ENCODE data around the gene RAD51B. TPM values are rescaled to one million over a fixed set of nuclear protein-coding genes. Genes with fewer than 3 reads are reported as not detected.

The RAD51B gene
- total and polyA plus RNA-seq, 4 experiments from 2014 or later: 22.0 to 35.7 (median 31.4) TPM

GRCh38 chr14:68513838-68514607 lies 694.4 kb downstream of the RAD51B start:
- H3K36me3 Mint-ChIP-seq: no peaks in the 10 kb centered on the region
- H3K27ac Mint-ChIP-seq: peak overlapping the region in 3 of 7 donors; percentile 42 to 70 (median 47)
- peak overlapping the region in 1 of 8 donors; percentile 4 for H3K4me3 Mint-ChIP-seq

GRCh38 chr14:68514608-68515194 lies 695.1 kb downstream of the RAD51B start:
- POLR2A ChIA-PET (ENCODE audit: partially characterized antibody): no interaction called here
- Histone ChIP-seq H3K9me3 (ENCODE audit: control insufficient read depth in 1 of 2, low read length in 2 of 2) (no peaks in the 10 kb centered on the region), H3K4me1 (ENCODE audit: insufficient read depth, low read length) (peaks cover 23% of the 10 kb centered on the region), H3K27me3 (ENCODE audit: insufficient read depth, low read length) (no peaks in the 10 kb centered on the region), H3K36me3 (ENCODE audit: insufficient read depth, low read length) (no peaks in the 10 kb centered on the region), H3K4me3 (ENCODE audit: low read length in 2 of 2) (no peak overlapping the region), H3K27ac (ENCODE audit: low read depth, low read length) (no peak overlapping the region)
- Mint-ChIP-seq H3K27me3 (no peaks in the 10 kb centered on the region), H3K4me3 (no peak overlapping the region), H3K27ac (no peak overlapping the region), H3K4me1 (peaks cover 9 to 27% (median 19%) of the 10 kb centered on the region in 4 donors), H3K9me3 (no peaks in the 10 kb centered on the region), H3K36me3 (no peaks in the 10 kb centered on the region)
- DNase-seq: no peak
- intact Hi-C loops (cut with micrococcal nuclease): no loop called here
- CTCF ChIA-PET (ENCODE audit: partially characterized antibody): interaction anchor here (1.4 kb wide), 1 partner anchor 196 kb away, joined by 3 read pairs; no protein-coding TSS in a partner anchor

More at GRCh38 chr14:68513838-68514607, 694.4 kb downstream of the RAD51B start:
- intact Hi-C loops (cut with micrococcal nuclease): no loop called here
- Mint-ChIP-seq H3K9me3 (no peaks in the 10 kb centered on the region), H3K27me3 (no peaks in the 10 kb centered on the region), H3K4me1 (peaks cover 10 to 32% (median 17%) of the 10 kb centered on the region in 4 donors)
- Histone ChIP-seq H3K4me3 (ENCODE audit: low read length in 2 of 2) (no peak overlapping the region), H3K27ac (ENCODE audit: low read depth, low read length) (no peak overlapping the region), H3K36me3 (ENCODE audit: insufficient read depth, low read length) (no peaks in the 10 kb centered on the region), H3K27me3 (ENCODE audit: insufficient read depth, low read length) (no peaks in the 10 kb centered on the region), H3K4me1 (ENCODE audit: insufficient read depth, low read length) (peaks cover 25% of the 10 kb centered on the region), H3K9me3 (ENCODE audit: control insufficient read depth in 1 of 2, low read length in 2 of 2) (no peaks in the 10 kb centered on the region)
- no peak for DNase-seq
- POLR2A ChIA-PET (ENCODE audit: partially characterized antibody): interaction anchor here (0.9 to 1.4 kb wide), 3 partner anchors 171 to 302 kb away, joined by 3 to 5 read pairs (median 4); no protein-coding TSS in a partner anchor
- CTCF ChIA-PET (ENCODE audit: partially characterized antibody): interaction anchor here (1.4 kb wide), 1 partner anchor 196 kb away, joined by 3 read pairs; no protein-coding TSS in a partner anchor

- peaks cover 7 to 25% (median 16%) of the 10 kb centered on the region in 4 donors for H3K4me1 Mint-ChIP-seq
- H3K27ac ChIP-seq (ENCODE audit: low read depth, low read length): no peak overlapping the region
- POLR2A ChIA-PET (ENCODE audit: partially characterized antibody): no interaction called here
Observed at GRCh38 chr14:68516342-68516741, 696.8 kb downstream of the RAD51B start.

DNA sequence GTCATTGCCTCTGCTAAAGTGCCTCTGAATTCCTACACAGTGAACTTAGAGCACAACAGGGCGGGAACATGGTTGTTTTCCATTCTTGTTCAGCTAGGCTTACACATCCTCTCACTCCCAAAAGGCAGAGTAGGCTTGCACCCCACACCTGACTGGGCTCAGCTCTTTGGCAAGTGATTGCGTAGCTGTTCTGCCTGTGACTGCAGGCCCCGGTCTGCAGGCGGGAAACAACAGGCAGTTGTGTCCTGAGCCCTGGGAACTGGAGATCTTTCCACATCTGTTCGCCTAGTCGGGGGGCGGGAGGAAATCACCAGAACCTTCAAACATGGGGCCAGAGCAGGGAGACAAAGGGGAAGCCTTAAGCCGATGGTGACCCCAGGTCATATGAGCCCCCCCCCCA lies 698.6 kb downstream of the RAD51B start:
- Histone ChIP-seq H3K9me3 (ENCODE audit: control insufficient read depth in 1 of 2, low read length in 2 of 2) (no peaks in the 10 kb centered on the region), H3K27ac (ENCODE audit: low read depth, low read length) (no peak overlapping the region), H3K36me3 (ENCODE audit: insufficient read depth, low read length) (no peaks in the 10 kb centered on the region), H3K4me3 (ENCODE audit: low read length in 2 of 2) (no peak overlapping the region), H3K4me1 (ENCODE audit: insufficient read depth, low read length) (peaks cover 10% of the 10 kb centered on the region), H3K27me3 (ENCODE audit: insufficient read depth, low read length) (no peaks in the 10 kb centered on the region)
- H3K9me3 Mint-ChIP-seq: no peaks in the 10 kb centered on the region
- H3K27me3 Mint-ChIP-seq: no peaks in the 10 kb centered on the region
- ChIA-PET POLR2A (ENCODE audit: partially characterized antibody) (interaction anchor here (2.2 to 3.2 kb wide), 2 partner anchors 11 to 274 kb away, joined by 5 to 22 read pairs; no protein-coding TSS in a partner anchor), CTCF (ENCODE audit: partially characterized antibody) (interaction anchor here (1.2 to 3.8 kb wide), 2 partner anchors 8 to 11 kb away, joined by 3 to 20 read pairs; no protein-coding TSS in a partner anchor)
- H3K4me1 Mint-ChIP-seq: peaks cover 2 to 15% (median 8%) of the 10 kb centered on the region in 4 donors
- no peak overlapping the region for H3K27ac Mint-ChIP-seq
- no peaks in the 10 kb centered on the region for H3K36me3 Mint-ChIP-seq
- H3K4me3 Mint-ChIP-seq: no peak overlapping the region
- DNase-seq: no peak
- intact Hi-C loops (cut with micrococcal nuclease): no loop called here

More at GRCh38 chr14:68516342-68516741, 696.8 kb downstream of the RAD51B start:
- Histone ChIP-seq H3K4me3 (ENCODE audit: low read length in 2 of 2) (no peak overlapping the region), H3K36me3 (ENCODE audit: insufficient read depth, low read length) (no peaks in the 10 kb centered on the region), H3K4me1 (ENCODE audit: insufficient read depth, low read length) (peaks cover 23% of the 10 kb centered on the region), H3K9me3 (ENCODE audit: control insufficient read depth in 1 of 2, low read length in 2 of 2) (no peaks in the 10 kb centered on the region), H3K27me3 (ENCODE audit: insufficient read depth, low read length) (no peaks in the 10 kb centered on the region)
- intact Hi-C loops (cut with micrococcal nuclease): no loop called here
- Mint-ChIP-seq H3K36me3 (no peaks in the 10 kb centered on the region), H3K27ac (no peak overlapping the region), H3K9me3 (no peaks in the 10 kb centered on the region), H3K27me3 (no peaks in the 10 kb centered on the region), H3K4me3 (no peak overlapping the region)
- DNase-seq: no peak
- CTCF ChIA-PET (ENCODE audit: partially characterized antibody): interaction anchor here (3.8 kb wide), 1 partner anchor 10 kb away, joined by 20 read pairs; no protein-coding TSS in a partner anchor

DNA sequence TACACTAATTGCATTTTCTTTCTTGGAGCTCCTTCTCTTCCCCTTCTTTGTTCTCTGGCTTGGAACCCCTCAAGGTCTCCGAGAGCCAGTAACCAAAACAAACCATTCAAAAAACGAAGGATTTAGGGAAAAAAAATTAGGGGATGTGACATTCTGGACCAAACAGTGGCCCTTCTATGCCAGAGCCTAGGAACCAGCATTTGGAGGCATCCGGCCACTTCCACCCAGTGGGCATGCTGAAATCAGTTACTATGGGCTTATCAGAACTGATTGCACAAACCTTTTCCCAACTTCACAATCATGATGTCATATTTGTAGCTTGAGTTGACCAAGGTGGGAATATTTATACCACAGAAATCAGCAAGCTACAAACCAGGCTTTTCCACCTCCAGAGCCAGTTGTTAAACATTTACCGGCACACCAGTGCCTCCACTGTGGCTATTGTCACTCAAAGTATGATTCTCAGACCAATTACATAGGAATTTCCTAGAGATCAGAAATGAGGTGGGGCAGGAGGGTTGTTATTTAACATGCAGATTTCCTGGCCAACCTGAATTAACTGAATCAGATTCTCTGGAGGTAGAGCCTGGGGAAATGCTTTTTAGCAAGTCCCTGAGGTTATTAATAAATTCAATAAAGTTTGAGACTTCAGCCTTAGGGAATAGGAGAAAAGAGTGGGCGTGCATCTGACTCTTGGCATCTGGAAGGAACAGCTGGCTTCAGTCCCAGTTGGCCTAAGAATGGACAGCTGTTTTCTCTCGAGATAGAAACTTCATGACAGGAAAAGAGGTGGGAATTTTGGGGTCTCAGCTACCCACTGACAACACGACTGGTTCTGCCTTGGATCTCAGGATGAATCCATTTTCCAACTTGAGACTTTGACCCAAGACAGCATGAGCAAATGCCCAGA lies 699.4 kb downstream of the RAD51B start:
- H3K27ac ChIP-seq (ENCODE audit: low read depth, low read length): no peak overlapping the region
- no peaks in the 10 kb centered on the region for H3K9me3 ChIP-seq (ENCODE audit: control insufficient read depth in 1 of 2, low read length in 2 of 2)
- POLR2A ChIA-PET (ENCODE audit: partially characterized antibody): interaction anchor here (0.6 to 3.2 kb wide), 3 partner anchors 12 to 273 kb away, joined by 3 to 22 read pairs (median 5); no protein-coding TSS in a partner anchor
- Mint-ChIP-seq H3K9me3 (no peaks in the 10 kb centered on the region), H3K4me3 (no peak overlapping the region), H3K27me3 (no peaks in the 10 kb centered on the region), H3K27ac (peak overlapping the region in 2 of 7 donors; percentile 6 to 13), H3K4me1 (peaks cover 2 to 7% (median 3%) of the 10 kb centered on the region in 4 donors), H3K36me3 (no peaks in the 10 kb centered on the region)
- H3K27me3 ChIP-seq (ENCODE audit: insufficient read depth, low read length): no peaks in the 10 kb centered on the region
- CTCF ChIA-PET (ENCODE audit: partially characterized antibody): interaction anchor here (1.2 to 3.8 kb wide), 2 partner anchors 8 to 12 kb away, joined by 3 to 20 read pairs; no protein-coding TSS in a partner anchor
- intact Hi-C loops (cut with micrococcal nuclease): no loop called here
- H3K4me3 ChIP-seq (ENCODE audit: low read length in 2 of 2): no peak overlapping the region
- H3K4me1 ChIP-seq (ENCODE audit: insufficient read depth, low read length): peaks cover 1% of the 10 kb centered on the region
- DNase-seq: no peak
- no peaks in the 10 kb centered on the region for H3K36me3 ChIP-seq (ENCODE audit: insufficient read depth, low read length)

GRCh38 chr14:68519671-68520187 lies 700.1 kb downstream of the RAD51B start:
- Histone ChIP-seq H3K27me3 (ENCODE audit: insufficient read depth, low read length) (no peaks in the 10 kb centered on the region), H3K27ac (ENCODE audit: low read depth, low read length) (no peak overlapping the region), H3K9me3 (ENCODE audit: control insufficient read depth in 1 of 2, low read length in 2 of 2) (no peaks in the 10 kb centered on the region), H3K4me3 (ENCODE audit: low read length in 2 of 2) (no peak overlapping the region), H3K4me1 (ENCODE audit: insufficient read depth, low read length) (no peaks in the 10 kb centered on the region), H3K36me3 (ENCODE audit: insufficient read depth, low read length) (no peaks in the 10 kb centered on the region)
- H3K27ac Mint-ChIP-seq: no peak overlapping the region
- H3K4me1 Mint-ChIP-seq: peaks cover 0 to 7% (median 3%) of the 10 kb centered on the region in 4 donors
- H3K4me3 Mint-ChIP-seq: peak overlapping the region in 1 of 8 donors; percentile 26
- ChIA-PET POLR2A (ENCODE audit: partially characterized antibody) (interaction anchor here (0.7 to 3.2 kb wide), 2 partner anchors 12 to 36 kb away, joined by 3 to 22 read pairs; no protein-coding TSS in a partner anchor), CTCF (ENCODE audit: partially characterized antibody) (interaction anchor here (1.1 kb wide), 1 partner anchor 13 kb away, joined by 5 read pairs; no protein-coding TSS in a partner anchor)
- intact Hi-C loops (cut with micrococcal nuclease): no loop called here
- no peaks in the 10 kb centered on the region for H3K27me3 Mint-ChIP-seq
- no peaks in the 10 kb centered on the region for H3K9me3 Mint-ChIP-seq
- peaks cover 0 to 3% of the 10 kb centered on the region in 2 donors for H3K36me3 Mint-ChIP-seq
- no peak for DNase-seq

Data from CD4-positive, alpha-beta memory T cell (primary cell).